SJSA1 (cell line): ENCODE data around the gene CATSPER3. TPM values are rescaled to one million over a fixed set of nuclear protein-coding genes. Genes with fewer than 3 reads are reported as not detected.

Experiments
- DNase-seq, 2 experiments: peaks; one replicate each; pipeline ENCODE4 v3.0.0-alpha.2; 2015 to 2020; ENCODE audit warnings: low spot score in 2 of 2, low read depth in 1 of 2
- H3K27ac ChIP-seq: fragments of 250-450 bp; sonication (Bioruptor Pico); 2 replicates; pipeline ENCODE4 v1.5.1; 2020; ENCODE audit warnings: mild to moderate bottlenecking, moderate library complexity
- H3K27me3 ChIP-seq: fragments of 250-450 bp; sonication (Bioruptor Pico); replicated peaks from 2 replicates; pipeline ENCODE4 v1.5.1; 2020; ENCODE audit warnings: mild to moderate bottlenecking, moderate library complexity
- H3K36me3 ChIP-seq: fragments of 250-450 bp; sonication (Bioruptor Pico); 2 replicates; pipeline ENCODE4 v1.5.1; 2020; ENCODE audit warnings: mild to moderate bottlenecking
- H3K4me1 ChIP-seq: fragments of 250-450 bp; sonication (Bioruptor Pico); replicated peaks from 2 replicates; pipeline ENCODE4 v1.6.1; 2021; ENCODE audit warnings: mild to moderate bottlenecking
- H3K4me3 ChIP-seq: fragments of 250-450 bp; sonication (Bioruptor Pico); 2 replicates; pipeline ENCODE4 v1.5.1; 2020; ENCODE audit warnings: mild to moderate bottlenecking
- H3K9me3 ChIP-seq: fragments of 250-450 bp; sonication (Bioruptor Pico); replicated peaks from 2 replicates; pipeline ENCODE4 v1.5.1; 2020; ENCODE audit warnings: mild to moderate bottlenecking
- total RNA-seq: library from RNA; depleted of rRNA; stranded (reverse); fragments of >200 nt; shearing (Covaris generic); gene quantifications from 2 replicates; pipeline ENCODE4 v1.2.3, GENCODE V29; 2014

CATSPER3 gene
- total RNA-seq, 1 experiment from 2014 or later: 0.08 TPM

DNA sequence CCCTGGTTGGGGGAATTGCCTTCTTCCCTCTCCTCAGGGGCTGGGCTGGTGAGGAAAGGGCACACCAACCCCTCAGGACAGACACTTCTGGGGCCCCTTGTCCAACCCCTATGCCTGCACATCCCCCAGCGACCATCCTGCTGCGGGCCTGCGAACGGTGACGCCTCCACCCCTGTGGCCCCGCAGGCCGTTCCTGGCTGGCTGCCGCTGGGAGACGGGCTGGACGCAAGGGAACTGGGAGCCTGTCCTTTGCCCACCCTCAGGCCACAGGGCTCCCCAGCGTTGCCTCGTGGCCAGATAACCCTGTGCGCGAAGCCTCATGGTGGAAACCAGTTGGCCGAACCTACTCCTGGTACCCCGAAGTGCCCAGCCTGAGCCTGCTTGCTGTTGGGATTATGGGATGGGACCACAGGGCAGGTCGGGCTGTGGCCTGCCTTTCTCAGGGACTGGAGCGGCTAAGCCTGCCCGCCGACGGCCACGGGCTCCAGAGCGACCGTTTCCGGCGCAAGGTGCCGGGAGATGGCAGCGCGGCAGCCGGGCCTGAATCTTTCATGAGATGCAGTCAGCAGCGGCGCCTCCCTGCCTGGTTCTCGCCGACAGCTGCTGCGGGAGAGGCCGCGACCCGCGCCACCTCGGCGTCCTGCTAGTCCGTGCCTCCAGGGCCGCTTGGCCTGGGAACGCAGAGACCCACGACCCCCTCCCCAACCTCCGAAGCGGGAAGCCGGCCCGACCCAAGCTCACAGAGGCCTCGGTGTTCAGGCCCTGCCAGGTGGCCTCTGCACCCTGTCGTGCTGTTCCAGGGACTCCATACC is 72.8 kb downstream of the CATSPER3 start:
- H3K9me3 ChIP-seq: 0 out of 2 replicates have a peak, but pooled peaks cover 7% of the 10 kb centered on the region
- H3K36me3 ChIP-seq: no peaks in the 10 kb centered on the region
- no peaks in the 10 kb centered on the region; the same call in 1 of the 2 replicates for H3K4me1 ChIP-seq
- DNase-seq: no peak
- no peak overlapping the region for H3K4me3 ChIP-seq
- no peak overlapping the region for H3K27ac ChIP-seq
- peaks cover 48% of the 10 kb centered on the region for H3K27me3 ChIP-seq

DNA sequence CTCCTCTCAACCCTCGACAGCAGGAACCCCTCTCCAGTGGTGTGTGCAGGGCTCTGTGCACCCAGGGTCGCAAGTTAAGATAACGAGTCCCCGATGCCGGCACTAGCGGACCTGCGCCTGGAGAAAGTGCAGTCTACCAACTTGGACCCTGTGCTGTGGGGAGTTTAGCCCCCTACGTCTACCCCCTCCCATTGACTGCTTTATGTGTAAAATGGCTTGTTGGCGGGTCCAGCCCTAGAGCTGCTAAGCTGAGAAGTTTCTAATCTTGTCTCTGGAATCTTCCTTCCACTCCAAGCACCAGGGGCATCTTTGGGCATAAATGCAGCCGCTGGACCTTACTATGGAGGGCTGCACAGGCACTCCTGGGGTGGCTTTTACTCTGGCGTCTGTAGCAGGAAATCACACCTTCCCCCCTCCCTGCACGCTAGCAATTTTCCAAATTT is 73.5 kb downstream of the CATSPER3 start:
- Histone ChIP-seq H3K27me3 (peaks cover 48% of the 10 kb centered on the region), H3K9me3 (0 out of 2 replicates have a peak, but pooled peaks cover 7% of the 10 kb centered on the region), H3K36me3 (no peaks in the 10 kb centered on the region), H3K4me1 (no peaks in the 10 kb centered on the region; the same call in 1 of the 2 replicates), H3K27ac (no peak overlapping the region), H3K4me3 (no peak overlapping the region)
- no peak for DNase-seq

DNA sequence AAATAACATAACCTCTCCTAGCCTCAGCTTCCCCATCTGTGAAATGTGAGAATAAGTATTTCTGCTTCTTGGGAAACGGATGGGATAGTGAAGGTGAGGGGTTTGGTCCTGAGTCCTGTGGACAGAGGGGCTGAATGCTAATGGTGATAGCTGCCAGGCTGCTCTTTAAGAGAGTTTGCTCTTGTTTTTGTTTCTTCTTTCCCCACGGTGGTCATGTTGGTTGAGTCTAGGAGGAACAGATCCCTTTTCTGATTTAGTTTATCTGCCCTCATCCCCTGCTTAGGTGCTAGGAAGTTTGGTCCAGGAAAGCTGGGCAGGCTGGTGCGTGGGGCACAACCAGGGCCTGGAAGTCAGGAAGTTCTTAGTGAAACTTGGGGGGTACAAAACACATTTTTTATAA is 74.0 kb downstream of the CATSPER3 start:
- 0 out of 2 replicates have a peak, but pooled peaks cover 7% of the 10 kb centered on the region for H3K9me3 ChIP-seq
- no peak for DNase-seq
- no peak overlapping the region for H3K27ac ChIP-seq
- H3K36me3 ChIP-seq: no peaks in the 10 kb centered on the region
- no peak overlapping the region for H3K4me3 ChIP-seq
- no peaks in the 10 kb centered on the region; the same call in 1 of the 2 replicates for H3K4me1 ChIP-seq
- peaks cover 48% of the 10 kb centered on the region for H3K27me3 ChIP-seq

GRCh38 chr5:135042595-135042994 is 74.9 kb downstream of the CATSPER3 start:
- no peak for DNase-seq
- no peak overlapping the region for H3K4me3 ChIP-seq
- 0 out of 2 replicates have a peak, but pooled peaks cover 7% of the 10 kb centered on the region for H3K9me3 ChIP-seq
- no peaks in the 10 kb centered on the region; the same call in 1 of the 2 replicates for H3K4me1 ChIP-seq
- H3K36me3 ChIP-seq: no peaks in the 10 kb centered on the region
- H3K27ac ChIP-seq: no peak overlapping the region
- H3K27me3 ChIP-seq: peaks cover 48% of the 10 kb centered on the region

- H3K27me3 ChIP-seq: peaks cover 36% of the 10 kb centered on the region
- no peaks in the 10 kb centered on the region for H3K9me3 ChIP-seq
- H3K4me1 ChIP-seq: no peaks in the 10 kb centered on the region
- no peaks in the 10 kb centered on the region for H3K36me3 ChIP-seq
- DNase-seq: no peak
- H3K4me3 ChIP-seq: no peak overlapping the region
- H3K27ac ChIP-seq: no peak overlapping the region
These were observed 77.8 kb downstream of the CATSPER3 start for GRCh38 chr5:135045488-135045887.

DNA sequence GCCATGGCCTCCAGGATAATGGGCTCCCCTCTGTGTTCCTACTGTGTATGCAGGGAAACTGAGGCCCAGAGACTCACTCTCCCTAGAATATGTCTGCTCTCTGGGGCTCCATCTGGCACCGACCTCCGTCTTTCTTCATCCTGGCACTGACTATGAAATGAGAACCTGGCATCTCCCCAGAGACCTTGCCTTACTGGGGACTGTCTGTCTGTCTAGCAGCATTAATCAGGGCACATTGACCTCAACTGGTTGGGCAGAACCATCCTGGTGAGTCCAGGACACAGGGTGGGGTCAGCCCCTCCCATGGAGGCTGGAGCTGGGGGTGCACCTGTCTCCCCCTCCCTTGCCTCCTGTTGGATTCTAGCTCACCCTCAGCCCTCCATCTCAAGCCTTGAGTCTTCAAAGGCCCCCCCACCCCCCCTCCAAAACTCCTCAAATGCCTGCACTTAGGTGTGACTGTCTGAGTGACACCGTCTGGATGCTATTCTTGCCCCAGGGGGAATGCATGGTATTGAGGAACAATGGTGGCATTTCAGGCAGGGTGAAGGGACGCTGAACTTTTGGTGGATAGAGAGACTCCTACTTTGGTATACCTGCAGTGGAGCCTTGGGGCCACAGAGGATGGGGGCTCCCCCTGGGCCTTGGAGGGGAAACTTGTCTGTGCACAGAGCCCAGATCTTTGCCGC is 79.1 kb downstream of the CATSPER3 start:
- DNase-seq: no peak
- Histone ChIP-seq H3K27me3 (peaks cover 26% of the 10 kb centered on the region), H3K9me3 (no peaks in the 10 kb centered on the region), H3K4me1 (no peaks in the 10 kb centered on the region), H3K27ac (no peak overlapping the region), H3K36me3 (no peaks in the 10 kb centered on the region), H3K4me3 (no peak overlapping the region)

GRCh38 chr5:135047347-135047695 is 79.6 kb downstream of the CATSPER3 start:
- H3K4me3 ChIP-seq: no peak overlapping the region
- peaks cover 25% of the 10 kb centered on the region for H3K27me3 ChIP-seq
- no peaks in the 10 kb centered on the region for H3K9me3 ChIP-seq
- H3K4me1 ChIP-seq: no peaks in the 10 kb centered on the region
- H3K27ac ChIP-seq: no peak overlapping the region
- DNase-seq: no peak
- H3K36me3 ChIP-seq: no peaks in the 10 kb centered on the region

GRCh38 chr5:135048286-135048685 is 80.6 kb downstream of the CATSPER3 start:
- Histone ChIP-seq H3K36me3 (no peaks in the 10 kb centered on the region), H3K9me3 (no peaks in the 10 kb centered on the region), H3K27me3 (peaks cover 19% of the 10 kb centered on the region), H3K4me3 (no peak overlapping the region), H3K4me1 (no peaks in the 10 kb centered on the region), H3K27ac (no peak overlapping the region)
- no peak for DNase-seq

DNA sequence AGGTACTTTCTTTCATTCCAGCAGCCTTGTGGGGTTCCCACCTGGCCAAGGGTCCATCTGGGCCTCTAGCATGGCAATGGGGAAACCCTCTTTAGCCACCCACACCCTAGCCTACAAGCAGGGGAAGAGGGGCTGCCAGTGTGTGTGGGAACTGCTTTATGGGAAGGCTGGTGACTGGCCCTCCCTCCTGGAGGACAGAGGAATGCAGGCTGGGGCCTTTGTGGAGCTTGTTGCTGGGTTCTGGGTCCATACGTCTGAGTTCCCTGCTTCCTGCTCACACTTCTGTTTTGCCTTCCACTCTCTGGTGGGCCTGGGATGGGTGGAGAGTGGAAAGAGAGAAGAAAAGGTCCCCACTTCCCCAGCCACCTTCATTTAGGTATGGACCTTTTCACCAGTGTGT is 81.2 kb downstream of the CATSPER3 start:
- no peak for DNase-seq
- no peak overlapping the region for H3K27ac ChIP-seq
- no peaks in the 10 kb centered on the region for H3K36me3 ChIP-seq
- no peak overlapping the region for H3K4me3 ChIP-seq
- H3K9me3 ChIP-seq: no peaks in the 10 kb centered on the region
- H3K27me3 ChIP-seq: peaks cover 14% of the 10 kb centered on the region
- H3K4me1 ChIP-seq: no peaks in the 10 kb centered on the region

DNA sequence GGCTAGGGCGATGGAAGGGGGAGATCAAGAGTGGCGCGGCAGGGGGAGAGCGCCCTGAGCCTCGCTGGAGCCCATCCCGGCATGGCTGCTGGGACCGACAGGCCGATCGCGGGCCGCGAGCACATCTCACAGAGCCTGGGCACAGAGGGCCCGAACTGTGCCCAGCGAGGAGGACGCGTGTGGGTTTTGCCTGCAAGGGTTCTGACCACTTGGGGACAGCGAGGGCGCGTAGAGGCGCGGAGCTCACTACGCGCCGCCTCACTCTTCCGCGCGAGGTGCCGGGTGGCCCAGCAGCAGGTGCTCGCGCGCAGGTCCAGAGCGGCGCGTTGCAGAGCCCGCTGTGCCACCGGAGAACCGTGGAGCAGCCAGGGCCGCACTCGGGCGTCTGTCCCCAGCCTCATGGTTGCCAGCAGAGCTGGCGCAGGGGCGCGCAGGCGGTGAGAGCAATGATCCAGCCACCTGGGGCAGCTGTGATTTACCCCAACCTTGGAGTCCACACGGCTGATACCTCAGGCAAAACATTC is 82.6 kb downstream of the CATSPER3 start:
- Histone ChIP-seq H3K36me3 (no peaks in the 10 kb centered on the region), H3K27me3 (peaks cover 8% of the 10 kb centered on the region), H3K4me1 (no peaks in the 10 kb centered on the region), H3K27ac (no peak overlapping the region), H3K9me3 (no peaks in the 10 kb centered on the region), H3K4me3 (no peak overlapping the region)
- no peak for DNase-seq

- H3K27me3 ChIP-seq: peaks cover 8% of the 10 kb centered on the region
- DNase-seq: no peak
These were observed 83.7 kb downstream of the CATSPER3 start for GRCh38 chr5:135051399-135051798.

DNA sequence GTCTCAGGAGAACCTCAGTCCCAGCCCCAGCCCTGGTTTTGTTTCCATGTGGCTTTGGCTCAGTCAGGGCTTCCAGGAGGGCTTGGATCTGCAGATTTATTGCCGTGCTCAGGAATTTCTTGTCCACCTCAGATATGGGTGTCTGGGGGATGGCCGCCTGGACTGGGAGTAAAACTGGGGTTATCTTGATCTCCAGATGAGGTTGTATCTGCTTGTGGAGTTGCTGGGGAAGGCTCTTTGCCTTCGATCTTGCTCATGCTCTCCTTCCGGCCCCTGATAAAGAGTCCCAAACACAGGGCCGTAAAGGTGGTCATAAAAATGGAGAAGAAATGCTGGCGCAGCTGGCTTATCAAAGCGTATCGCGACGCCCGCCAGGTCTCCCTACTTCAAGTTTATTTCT is 84.2 kb downstream of the CATSPER3 start:
- Histone ChIP-seq H3K27ac (no peak overlapping the region), H3K9me3 (no peaks in the 10 kb centered on the region), H3K4me3 (no peak overlapping the region), H3K36me3 (no peaks in the 10 kb centered on the region), H3K4me1 (no peaks in the 10 kb centered on the region), H3K27me3 (peaks cover 8% of the 10 kb centered on the region)
- no peak for DNase-seq

More at GRCh38 chr5:135051399-135051798, 83.7 kb downstream of the CATSPER3 start:
- no peaks in the 10 kb centered on the region for H3K9me3 ChIP-seq
- H3K36me3 ChIP-seq: no peaks in the 10 kb centered on the region
- H3K4me1 ChIP-seq: no peaks in the 10 kb centered on the region
- no peak overlapping the region for H3K27ac ChIP-seq
- no peak overlapping the region for H3K4me3 ChIP-seq

- DNase-seq: no peak
- Histone ChIP-seq H3K27ac (no peak overlapping the region), H3K36me3 (no peaks in the 10 kb centered on the region), H3K4me3 (no peak overlapping the region), H3K27me3 (peaks cover 8% of the 10 kb centered on the region), H3K9me3 (no peaks in the 10 kb centered on the region), H3K4me1 (no peaks in the 10 kb centered on the region)
These were observed 84.9 kb downstream of the CATSPER3 start for GRCh38 chr5:135052511-135053145.
